Smooth muscle cell (in vitro differentiated cells): Measurements from ENCODE around the gene XG. TPM values are rescaled to one million over a fixed set of nuclear protein-coding genes. Genes with fewer than 3 reads are reported as not detected.
A peak's percentile ranks its signal among the peaks of the same experiment; 100 is the strongest.

ENCODE experiments used
- DNase-seq: peaks from one replicate; lab custom pipeline; 2025; ENCODE audit not compliant: unreplicated experiment; lab: John Stamatoyannopoulos, UW
- H2AFZ ChIP-seq: fragments of 200-600 bp; sonication (generic); 2 replicates; pipeline ENCODE4 v1.6.0; 2016; ENCODE audit warnings: antibody characterized with exemption, low read depth, mild to moderate bottlenecking
- H3F3A ChIP-seq: fragments of 200-600 bp; sonication (generic); 2 replicates; pipeline ENCODE4 v1.6.0; 2017; ENCODE audit warnings: antibody characterized with exemption, low read depth
- H3K27ac ChIP-seq: fragments of 200-600 bp; sonication (generic); 2 replicates; pipeline ENCODE4 v1.5.1; 2016; ENCODE audit warnings: low read depth, mild to moderate bottlenecking
- H3K27me3 ChIP-seq: fragments of 200-600 bp; sonication (generic); 2 replicates; pipeline ENCODE4 v1.6.1; 2016; ENCODE audit warnings: low read depth, mild to moderate bottlenecking
- H3K36me3 ChIP-seq: fragments of 200-600 bp; sonication (generic); 2 replicates; pipeline ENCODE4 v1.5.1; 2016; ENCODE audit warnings: low read depth
- H3K4me1 ChIP-seq: fragments of 200-600 bp; sonication (generic); 2 replicates; pipeline ENCODE4 v1.5.1; 2016; ENCODE audit warnings: low read depth
- H3K4me2 ChIP-seq: fragments of 200-600 bp; sonication (generic); 2 replicates; pipeline ENCODE4 v1.6.0; 2016; ENCODE audit warnings: mild to moderate bottlenecking
- H3K4me3 ChIP-seq: fragments of 200-600 bp; sonication (generic); 2 replicates; pipeline ENCODE4 v1.5.1; 2016; ENCODE audit warnings: mild to moderate bottlenecking
- H3K79me2 ChIP-seq: fragments of 200-600 bp; sonication (generic); 2 replicates; pipeline ENCODE4 v1.6.0; 2016; ENCODE audit warnings: low read depth, mild to moderate bottlenecking
- H3K9ac ChIP-seq: fragments of 200-600 bp; sonication (generic); 2 replicates; pipeline ENCODE4 v1.6.0; 2016; ENCODE audit warnings: low read depth
- H3K9me3 ChIP-seq: fragments of 200-600 bp; sonication (generic); replicated peaks from 2 replicates; pipeline ENCODE4 v1.5.1; 2016; ENCODE audit warnings: low read depth
- H4K20me1 ChIP-seq: fragments of 200-600 bp; sonication (generic); 2 replicates; pipeline ENCODE4 v1.6.0; 2016; ENCODE audit warnings: low read depth
- CTCF ChIP-seq: fragments of 200-600 bp; sonication (generic); IDR thresholded peaks from 2 replicates; pipeline ENCODE4 v1.5.1; 2017; ENCODE audit warnings: borderline replicate concordance, mild to moderate bottlenecking, antibody characterized with exemption; ENCODE audit not compliant: insufficient read depth, poor library complexity, severe bottlenecking
- WGBS: methylation state at CpG from one replicate; pipeline ENCODE4 v1.1.7; 2016; ENCODE audit warnings: low lambda C conversion rate; 5-methylcytosine and 5-hydroxymethylcytosine counted together
- polyA plus RNA-seq: library from polyadenylated mRNA; unstranded; fragments of >200 nt; fragmentation: Nextera tagmentation; extraction: Ambion mirVana; gene quantifications from 2 replicates; pipeline ENCODE4 v1.2.1, GENCODE V29; 2016
- total RNA-seq: library from RNA; depleted of rRNA; stranded (reverse); fragments of >200 nt; gene quantifications from 2 replicates; pipeline ENCODE4 v1.2.3, GENCODE V29; 2014

The XG gene
- total and polyA plus RNA-seq, 2 experiments from 2014 or later: 1.1 to 1.3 TPM

DNA sequence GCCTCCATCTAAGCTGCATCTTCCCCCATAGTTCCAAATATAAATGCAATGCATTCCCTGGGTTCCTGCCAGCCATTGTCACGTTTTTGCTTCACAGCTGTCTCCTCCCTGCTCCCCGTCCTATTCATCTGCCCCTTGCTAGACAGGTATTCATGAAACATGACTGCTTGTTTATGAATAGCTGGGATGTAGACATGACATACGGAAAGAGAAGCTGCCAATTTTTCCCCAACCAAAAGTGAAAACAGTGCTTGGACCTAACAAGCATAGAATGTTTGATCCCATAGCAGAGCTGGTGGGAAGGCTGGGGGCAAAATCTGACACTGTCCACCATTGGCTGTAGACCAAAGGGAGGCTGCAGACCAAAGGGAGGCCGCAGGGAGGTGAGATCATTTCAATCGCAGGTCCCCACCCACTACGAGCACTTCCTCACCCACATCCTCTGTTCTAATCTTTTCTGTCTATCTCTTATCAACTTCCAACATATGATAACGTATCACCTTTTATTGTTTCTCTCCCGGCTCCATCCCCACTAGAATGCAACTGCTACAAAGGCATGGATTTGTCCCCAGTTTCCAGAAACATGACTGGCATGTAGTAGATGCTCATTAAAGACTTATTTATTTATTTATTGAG is 68.4 kb downstream of the XG start:
- H3K36me3 ChIP-seq: no peaks in the 10 kb centered on the region
- H3F3A ChIP-seq: no peaks in the 10 kb centered on the region
- no peak overlapping the region for H2AFZ ChIP-seq
- H3K4me3 ChIP-seq: no peak overlapping the region
- no peak overlapping the region for H3K9ac ChIP-seq
- no peak for TF ChIP-seq CTCF
- no peak for DNase-seq
- H3K27me3 ChIP-seq: no peaks in the 10 kb centered on the region
- H3K4me1 ChIP-seq: no peaks in the 10 kb centered on the region
- no peak overlapping the region for H3K27ac ChIP-seq
- 83% methylated on average over 8 of the region's 8 CpGs for WGBS
- H3K9me3 ChIP-seq: no peaks in the 10 kb centered on the region
- H4K20me1 ChIP-seq: no peaks in the 10 kb centered on the region
- no peaks in the 10 kb centered on the region for H3K79me2 ChIP-seq
- no peak overlapping the region for H3K4me2 ChIP-seq

DNA sequence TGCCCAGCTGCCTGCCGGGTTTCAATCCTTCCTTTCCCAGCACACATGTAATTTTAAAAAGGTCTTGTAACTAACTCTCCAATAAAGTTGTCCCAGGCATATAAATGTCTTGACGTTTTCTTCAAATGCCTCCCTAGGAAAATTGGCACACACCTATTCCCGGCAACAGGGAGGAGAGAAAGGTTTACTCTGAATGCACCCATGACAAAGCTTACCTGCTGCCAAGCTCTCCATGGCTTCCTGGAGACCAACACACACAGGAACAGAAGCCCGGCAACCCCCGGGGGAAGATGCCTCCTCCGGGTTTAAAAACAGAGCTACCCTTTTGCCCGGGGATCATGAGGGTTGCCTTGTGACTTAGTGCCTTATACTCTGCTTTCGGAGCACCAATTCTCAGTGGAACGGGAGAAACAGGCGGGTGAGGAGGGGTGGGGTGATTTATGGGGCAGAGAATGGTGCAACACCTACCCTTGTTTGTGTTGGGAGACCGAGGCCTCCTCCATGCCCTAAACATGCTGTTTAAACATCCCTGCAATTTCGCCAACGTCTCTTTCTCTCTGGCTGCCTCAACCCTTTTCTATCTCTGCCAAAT is 72.1 kb downstream of the XG start:
- Histone ChIP-seq H3K4me2 (no peak overlapping the region), H4K20me1 (no peaks in the 10 kb centered on the region), H3K4me3 (no peak overlapping the region), H3K27me3 (no peaks in the 10 kb centered on the region), H3K9ac (no peak overlapping the region), H3K4me1 (no peaks in the 10 kb centered on the region), H3K79me2 (no peaks in the 10 kb centered on the region), H3K27ac (no peak overlapping the region), H3K36me3 (no peaks in the 10 kb centered on the region), H3F3A (peaks cover 11% of the 10 kb centered on the region), H2AFZ (no peak overlapping the region), H3K9me3 (no peaks in the 10 kb centered on the region)
- 76% methylated on average over 13 of the region's 13 CpGs for WGBS
- TF ChIP-seq CTCF: no peak
- DNase-seq: no peak

- Histone ChIP-seq H2AFZ (no peak overlapping the region), H3K4me1 (no peaks in the 10 kb centered on the region), H3K9me3 (no peaks in the 10 kb centered on the region), H3K4me2 (no peak overlapping the region), H3K79me2 (no peaks in the 10 kb centered on the region), H3K4me3 (no peak overlapping the region), H3K36me3 (no peaks in the 10 kb centered on the region), H3K27me3 (no peaks in the 10 kb centered on the region), H3K27ac (no peak overlapping the region), H3F3A (peaks cover 11% of the 10 kb centered on the region), H3K9ac (no peak overlapping the region), H4K20me1 (no peaks in the 10 kb centered on the region)
- no peak for DNase-seq
- TF ChIP-seq CTCF: no peak
Measured at GRCh38 chrX:2824886-2825285, 73.0 kb downstream of the XG start.

GRCh38 chrX:2828344-2828958 is 76.6 kb downstream of the XG start, which contains the start of gene GYG2:
Gene GYG2, plus strand, starts transcription at chrX:2828930. Its CDS starts 1,259 bp downstream, at chrX:2830189.
- Histone ChIP-seq H3K36me3 (no peaks in the 10 kb centered on the region), H2AFZ (peak within 1 kb of the TSS; percentile 77), H3K9me3 (no peaks in the 10 kb centered on the region), H4K20me1 (peaks cover 7% of the 10 kb centered on the region), H3K79me2 (peaks cover 17% of the 10 kb centered on the region), H3K4me3 (peak within 1 kb of the TSS; percentile 67), H3K27ac (no peak within 1 kb of the TSS), H3K9ac (peak within 1 kb of the TSS; percentile 39), H3K4me2 (peak within 1 kb of the TSS; percentile 92), H3K4me1 (peaks cover 5% of the 10 kb centered on the region), H3K27me3 (no peaks in the 10 kb centered on the region), H3F3A (peaks cover 11% of the 10 kb centered on the region)
- no peak for TF ChIP-seq CTCF
- 25% methylated on average over 35 of the region's 56 CpGs for WGBS
- no peak for DNase-seq
